Activated naive CD4-positive, alpha-beta T cell treated with Interleukin-2 at 50 U/mL for 16 hours (primary cell): ENCODE data around the gene CIRBP.

Source experiments
- DNase-seq: peaks from one replicate; pipeline ENCODE4 v3.0.0-alpha.2; 2020

Gene CIRBP

DNA sequence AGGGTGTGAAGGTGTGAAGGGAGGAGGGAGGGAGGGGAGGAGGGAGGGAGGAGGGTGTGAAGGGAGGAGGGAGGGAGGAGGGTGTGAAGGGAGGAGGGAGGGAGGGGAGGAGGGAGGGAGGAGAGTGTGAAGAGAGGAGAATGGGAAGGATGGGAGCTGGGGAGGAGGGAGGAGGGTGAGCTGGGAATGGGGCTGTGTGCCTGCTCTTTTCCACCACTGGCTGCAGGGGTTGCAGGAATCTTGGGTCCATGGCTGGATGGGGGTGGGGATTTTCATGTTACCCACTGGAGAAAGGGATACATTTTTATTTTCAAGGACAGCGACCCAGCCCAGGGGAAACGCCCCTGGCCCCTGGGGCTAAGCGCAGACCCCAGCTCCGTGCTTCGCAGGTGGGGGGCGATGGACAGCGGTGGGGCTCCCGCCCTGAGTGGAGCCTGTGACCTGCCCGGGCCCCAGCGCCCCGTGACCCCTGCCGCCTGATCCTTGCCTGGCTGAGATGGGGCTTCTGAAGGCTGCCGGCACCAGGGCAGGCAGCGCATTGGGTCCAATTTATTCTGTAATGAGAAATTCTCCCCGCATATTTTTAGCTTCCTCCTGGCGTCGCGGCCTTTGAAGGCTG is 13.6 kb downstream of the CIRBP start:
- no peak for DNase-seq

DNA sequence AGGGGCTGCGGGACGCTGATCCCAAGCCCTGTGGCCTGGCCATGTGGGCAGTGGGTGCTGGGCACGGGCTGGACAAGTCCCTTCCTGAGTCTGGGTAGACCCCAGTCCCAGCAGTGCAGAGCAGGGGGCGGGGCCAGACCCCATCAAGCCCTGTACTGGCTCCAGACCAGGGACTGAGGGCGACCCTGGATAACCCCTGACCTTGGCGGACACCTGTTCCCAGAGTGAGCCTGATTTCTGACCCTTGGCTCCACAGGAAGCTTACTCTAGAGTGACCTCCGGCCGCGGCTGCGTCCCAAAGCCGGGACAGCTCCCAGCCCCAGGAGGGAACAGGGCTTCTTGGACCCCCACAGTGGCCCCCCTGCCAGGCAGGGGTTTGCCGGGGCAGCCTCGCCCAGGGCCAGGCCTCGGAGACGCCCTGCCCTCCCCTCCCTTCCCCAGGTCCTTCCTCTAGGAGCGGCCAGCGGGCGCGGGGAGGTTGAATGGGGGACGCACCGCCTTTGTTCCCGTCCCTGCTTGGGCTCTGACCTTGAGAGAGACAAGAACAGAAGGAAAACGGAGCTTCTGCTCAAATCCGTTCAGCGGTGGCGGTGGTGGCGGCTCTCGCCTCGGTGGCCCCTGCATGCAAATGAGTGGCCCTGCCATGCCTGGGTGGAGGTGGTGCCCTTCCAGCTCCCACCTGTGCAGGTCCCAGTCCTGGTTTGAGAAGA is 14.2 kb downstream of the CIRBP start:
- no peak for DNase-seq

DNA sequence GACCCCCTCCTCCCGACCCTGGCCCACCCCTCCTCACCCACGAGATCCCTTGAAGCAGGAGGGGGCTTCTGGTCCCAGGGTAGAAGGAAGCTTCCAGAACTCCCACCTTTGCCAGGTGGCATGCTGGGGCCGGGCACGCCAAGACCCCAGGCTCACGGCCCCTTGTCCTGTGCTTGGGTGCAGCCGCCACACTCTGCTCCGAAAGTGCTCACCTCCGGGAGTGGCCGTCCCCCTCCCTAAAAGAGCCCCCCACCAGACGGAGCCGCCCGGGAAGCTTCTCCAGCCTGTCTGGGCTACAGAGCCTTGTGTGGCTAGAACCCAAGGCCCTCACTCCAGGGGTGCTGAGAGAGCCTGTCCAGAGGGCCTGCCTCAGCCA is 14.8 kb downstream of the CIRBP start:
- DNase-seq: no peak

DNA sequence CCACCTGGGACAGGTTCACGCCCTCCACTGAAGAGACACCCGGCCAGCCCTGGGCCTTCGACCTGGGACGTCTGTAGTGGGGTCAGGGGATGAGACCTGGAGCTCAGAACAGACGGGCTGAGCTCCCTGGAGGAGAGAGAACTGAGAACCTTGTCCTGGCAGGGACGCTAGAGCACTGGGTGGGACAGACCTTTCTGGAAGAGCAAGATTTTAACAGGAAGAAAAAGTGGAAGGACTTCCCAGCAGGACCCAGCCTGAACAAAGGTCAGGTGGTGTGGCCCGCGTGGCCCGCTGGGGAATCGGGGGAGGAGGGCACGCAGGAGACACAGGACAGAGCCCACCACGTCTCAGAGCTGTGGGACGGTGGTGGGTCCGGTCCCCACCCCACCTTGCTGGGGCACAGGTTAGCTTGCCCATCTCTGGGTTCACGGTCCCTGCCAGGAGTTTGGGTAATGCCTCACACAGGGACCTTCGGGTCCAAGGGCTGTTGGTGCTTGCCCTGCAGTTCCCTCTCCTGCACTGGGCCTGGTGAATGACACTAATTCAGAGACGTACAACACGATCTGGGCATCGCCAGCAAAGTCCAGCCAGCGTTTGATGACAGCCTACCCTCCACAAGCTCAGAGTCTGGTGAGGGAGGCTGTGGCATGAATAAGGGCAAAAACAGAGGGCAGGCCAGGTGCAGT is 15.3 kb downstream of the CIRBP start:
- no peak for DNase-seq

DNA sequence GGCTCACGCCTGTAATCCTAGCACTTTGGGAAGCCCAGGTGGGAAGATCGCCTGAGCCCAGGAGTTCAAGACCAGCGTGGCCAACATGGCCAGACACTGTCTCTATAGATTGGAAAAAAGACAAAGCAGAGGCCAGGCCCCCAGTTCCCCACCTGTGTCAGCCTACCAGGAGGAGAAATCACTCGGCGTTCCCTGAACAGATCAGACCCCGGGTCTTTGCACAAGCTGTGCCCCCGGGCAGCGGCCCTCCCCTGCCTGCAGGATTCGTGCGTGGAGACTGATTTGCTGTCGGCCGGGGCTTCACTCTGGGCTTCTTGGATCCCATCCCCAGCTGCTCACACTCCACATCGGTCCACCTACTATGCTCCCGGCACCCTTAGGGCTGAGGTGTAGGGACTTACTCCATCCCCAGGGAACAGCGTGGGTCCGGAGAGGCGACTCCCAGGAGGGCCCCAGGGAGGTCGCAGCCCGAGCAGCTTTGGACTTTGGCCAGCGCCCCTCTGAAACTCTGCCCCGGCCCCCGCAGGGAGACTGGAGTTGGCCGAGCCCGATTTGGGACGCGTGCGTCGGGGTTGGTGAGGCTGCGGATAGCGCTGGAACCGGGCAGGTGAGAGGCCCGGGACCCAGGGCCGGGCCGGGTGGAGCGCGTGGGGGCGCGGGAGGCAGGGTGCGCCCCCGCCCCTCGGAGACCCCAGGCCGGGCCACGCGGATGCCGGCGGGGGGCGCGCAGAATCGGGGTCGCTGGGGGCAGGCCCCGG is 16.0 kb downstream of the CIRBP start:
- DNase-seq: no peak

DNA sequence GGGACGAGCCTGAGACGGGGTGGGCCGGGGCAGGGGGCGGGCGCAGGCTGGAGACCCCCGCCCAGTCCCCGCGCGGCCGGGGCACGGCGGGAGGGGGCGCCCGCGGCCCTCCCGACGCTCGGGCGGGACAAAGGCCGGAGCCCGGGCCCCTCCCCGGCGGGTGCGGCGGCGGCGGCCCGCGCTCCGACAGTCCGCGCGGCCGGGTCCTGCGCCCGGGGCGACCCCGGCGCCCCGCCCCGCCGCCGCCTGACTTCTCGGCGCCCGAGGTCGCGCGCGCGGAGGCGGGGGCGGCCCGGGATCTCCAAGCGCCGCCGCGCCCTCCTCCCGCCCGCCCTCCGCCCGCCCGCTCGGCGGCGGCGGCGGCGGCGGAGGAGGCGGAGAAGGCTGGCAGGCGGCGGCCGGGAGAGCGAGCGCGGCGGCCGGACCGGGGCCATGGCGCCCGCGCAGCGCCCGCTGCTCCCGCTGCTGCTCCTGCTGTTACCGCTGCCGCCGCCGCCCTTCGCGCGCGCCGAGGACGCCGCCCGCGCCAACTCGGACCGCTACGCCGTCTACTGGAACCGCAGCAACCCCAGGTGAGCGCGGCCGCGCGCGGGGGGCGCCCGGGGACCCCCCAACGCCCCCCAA is 16.7 kb downstream of the CIRBP start, which contains the start of gene EFNA2:
Gene EFNA2 (plus strand): TSS at position 137 of the 624 bp plus-strand sequence. CDS start 296 bp downstream, at position 433.
- DNase-seq: no peak

DNA sequence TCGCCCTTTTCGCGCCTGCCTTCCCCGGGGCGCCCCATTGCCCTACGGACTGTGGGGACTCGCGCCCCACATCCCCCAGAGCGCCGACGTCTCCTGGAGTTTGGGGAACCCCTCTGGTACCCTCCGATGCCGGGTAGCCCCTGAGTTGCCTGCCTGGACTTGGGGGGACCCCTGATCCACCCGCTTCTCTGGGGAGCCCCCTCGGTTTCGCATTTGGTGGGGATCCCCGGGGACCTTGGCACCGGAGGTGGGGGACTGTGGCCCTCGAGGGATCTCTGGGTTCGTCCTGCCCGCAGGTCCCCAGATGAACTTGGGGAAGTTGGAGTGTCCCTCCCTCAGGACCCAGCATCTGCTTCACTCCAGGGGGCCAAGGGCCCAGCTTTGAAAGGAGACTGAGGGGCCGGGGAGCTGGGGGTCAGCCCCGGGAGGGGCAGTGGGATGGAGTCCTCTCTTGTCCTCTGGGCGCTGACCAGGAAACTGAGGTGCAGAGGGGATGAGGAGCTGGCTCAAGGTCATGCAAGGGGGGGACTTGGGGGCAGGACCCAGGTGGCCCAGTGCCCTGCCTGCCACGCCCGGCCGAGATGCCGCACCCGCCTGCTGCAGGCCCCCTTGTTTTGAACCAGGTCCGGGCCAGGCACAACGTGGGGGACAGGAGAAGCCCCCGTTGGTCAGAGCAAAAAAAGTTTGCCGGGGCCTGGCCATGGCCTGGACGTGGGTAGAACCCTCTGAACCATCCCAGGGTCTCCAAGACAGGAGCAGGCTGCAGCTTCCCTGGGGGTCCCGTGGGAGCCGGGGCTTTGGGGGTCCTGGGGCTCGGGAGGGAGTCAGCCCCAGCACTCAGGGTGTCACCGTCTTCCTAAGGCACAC is 17.6 kb downstream of the CIRBP start:
- DNase-seq: no peak

DNA sequence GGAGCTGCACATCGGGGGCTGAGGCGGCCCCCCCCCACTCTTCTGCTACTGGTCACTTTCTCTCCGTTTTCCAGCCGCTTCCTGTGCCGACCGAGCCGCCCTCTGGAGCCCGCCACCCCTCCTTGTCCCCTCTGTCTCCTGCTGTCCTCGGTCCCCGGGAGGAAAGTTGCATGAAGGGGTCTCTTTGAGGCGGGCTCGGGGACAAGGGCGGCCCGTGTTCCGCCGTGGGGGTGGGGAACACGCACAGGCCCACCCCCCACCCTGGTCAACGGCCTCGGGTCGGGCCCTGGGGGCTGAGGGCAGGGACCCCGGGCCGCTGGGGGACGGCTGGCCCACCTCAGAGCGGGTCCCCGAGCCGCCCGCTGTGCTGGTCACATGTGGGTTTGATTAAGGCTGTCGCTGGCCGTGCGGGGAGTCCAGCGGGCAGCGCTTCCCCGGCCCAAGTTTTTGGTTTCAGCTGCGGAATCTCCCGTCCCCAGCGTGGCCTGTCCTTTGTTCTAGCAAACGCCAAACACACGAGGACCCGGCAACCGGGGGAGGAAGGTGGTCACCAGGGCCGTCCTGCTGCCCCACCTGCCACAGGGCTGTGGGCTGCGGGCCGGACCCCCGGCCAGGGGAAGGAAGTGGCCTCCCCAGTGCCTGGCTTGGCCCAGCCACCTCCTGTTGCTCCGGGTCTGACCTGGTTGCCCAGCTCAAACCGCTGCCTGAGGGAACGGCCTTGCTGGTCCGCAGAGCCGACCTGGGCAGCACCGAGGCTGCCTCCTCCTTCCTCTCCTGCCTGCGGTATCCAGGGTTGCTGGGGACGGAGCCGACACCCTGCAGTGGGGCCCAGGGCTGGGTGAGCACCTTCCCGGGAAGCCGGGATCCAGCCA is 18.5 kb downstream of the CIRBP start:
- DNase-seq: no peak

DNA sequence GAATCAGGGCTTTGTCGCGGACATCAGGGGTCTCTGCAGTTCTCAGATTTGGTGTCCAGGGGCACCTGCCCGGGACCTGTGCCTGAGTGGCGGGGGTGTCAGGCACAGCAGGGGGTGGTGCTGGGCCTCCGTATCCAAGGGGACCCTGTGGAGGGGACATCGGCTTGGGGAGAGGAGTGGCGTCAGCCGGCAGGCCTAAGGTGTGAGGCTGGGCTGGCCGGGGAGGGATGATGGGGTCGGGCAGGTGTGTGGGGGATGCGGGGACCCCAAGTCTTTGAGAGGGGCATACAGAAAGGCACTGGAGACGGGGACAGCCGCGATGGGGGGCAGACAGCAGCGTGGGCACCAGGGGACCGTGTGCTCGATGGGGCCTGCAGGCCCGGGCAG is 19.1 kb downstream of the CIRBP start:
- no peak for DNase-seq

DNA sequence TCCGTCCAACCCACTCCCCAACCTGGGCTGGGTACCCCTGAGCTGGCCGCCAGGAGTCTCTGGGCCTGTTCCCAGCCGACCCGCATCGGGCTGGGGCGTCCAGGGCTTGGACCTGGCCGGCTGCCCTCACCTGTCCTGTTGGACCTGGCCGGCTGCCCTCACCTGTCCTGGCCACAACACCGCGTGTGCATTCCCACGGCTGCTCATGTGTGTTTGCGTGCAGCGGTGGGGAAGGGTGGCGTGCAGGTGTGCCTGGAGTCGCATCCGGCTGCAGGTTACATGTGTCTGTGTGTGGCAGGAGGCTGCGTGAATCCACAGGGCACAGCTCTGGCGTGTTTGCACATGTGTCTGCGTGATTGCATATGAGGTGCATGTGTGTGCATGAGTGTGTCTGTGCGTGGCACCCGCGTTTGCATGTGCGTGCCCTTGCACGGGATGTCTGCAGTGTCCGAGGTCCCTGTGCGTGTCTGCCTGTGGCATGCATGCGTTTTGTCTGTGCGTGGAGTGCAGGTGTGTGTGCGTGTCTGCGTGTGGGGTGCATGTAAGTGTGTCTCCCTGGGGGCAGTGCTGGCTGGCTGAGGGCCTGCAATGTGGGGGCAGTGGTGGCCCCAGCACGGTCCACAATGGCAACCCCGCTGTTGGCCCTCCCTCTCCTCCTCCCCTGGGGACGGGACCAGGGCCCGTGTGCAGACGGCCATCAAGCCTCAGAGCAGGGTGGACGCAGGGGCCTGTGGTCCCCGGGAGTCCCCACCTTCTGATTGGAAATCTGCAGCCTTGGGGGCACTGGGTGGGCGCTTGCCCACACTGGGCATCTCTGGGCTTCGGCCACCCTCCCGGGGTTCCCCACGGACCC is 19.9 kb downstream of the CIRBP start:
- no peak for DNase-seq

DNA sequence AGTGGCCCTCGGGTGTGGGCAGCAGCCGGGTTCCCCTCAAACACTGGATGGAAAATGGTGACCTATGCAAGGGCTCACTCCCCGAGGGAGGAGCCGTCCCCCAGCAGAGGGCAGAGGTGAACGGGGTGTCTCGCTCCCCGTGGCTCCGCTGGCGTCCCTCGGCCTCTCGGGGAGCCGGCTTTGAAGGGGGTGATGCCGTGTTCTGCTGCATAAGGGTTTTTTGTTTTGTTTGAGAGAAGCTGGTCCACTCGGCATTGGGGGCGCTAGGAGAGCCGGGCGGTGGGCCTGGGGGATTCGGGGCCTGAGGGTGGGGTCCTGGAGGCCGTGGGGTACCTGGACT is 20.5 kb downstream of the CIRBP start:
- DNase-seq: no peak

DNA sequence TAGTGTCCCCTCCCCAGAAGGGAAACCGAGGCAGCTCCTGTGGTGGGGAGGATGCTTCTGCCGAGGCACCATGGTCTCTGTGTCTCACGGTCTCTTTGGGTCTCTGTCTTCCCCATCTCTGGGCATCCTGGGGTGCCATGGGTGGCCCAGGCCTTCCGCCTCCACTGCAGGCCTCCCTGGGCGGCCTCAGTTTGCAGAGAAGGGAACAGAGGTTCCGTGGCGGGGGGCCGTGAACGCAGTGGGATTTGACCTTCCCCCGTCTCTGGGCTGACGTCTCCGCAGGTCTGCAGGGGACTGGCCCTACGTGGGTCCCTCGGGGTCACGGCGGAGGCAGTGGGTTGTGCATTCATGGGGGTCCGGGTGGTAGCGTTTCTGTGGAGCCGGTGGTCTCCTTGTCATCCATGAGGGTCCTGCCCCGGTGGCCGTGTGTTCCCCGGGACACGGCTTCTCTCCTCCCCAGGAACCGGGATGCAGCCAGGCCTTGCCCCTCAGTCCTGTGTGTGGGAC is 21.1 kb downstream of the CIRBP start:
- no peak for DNase-seq

DNA sequence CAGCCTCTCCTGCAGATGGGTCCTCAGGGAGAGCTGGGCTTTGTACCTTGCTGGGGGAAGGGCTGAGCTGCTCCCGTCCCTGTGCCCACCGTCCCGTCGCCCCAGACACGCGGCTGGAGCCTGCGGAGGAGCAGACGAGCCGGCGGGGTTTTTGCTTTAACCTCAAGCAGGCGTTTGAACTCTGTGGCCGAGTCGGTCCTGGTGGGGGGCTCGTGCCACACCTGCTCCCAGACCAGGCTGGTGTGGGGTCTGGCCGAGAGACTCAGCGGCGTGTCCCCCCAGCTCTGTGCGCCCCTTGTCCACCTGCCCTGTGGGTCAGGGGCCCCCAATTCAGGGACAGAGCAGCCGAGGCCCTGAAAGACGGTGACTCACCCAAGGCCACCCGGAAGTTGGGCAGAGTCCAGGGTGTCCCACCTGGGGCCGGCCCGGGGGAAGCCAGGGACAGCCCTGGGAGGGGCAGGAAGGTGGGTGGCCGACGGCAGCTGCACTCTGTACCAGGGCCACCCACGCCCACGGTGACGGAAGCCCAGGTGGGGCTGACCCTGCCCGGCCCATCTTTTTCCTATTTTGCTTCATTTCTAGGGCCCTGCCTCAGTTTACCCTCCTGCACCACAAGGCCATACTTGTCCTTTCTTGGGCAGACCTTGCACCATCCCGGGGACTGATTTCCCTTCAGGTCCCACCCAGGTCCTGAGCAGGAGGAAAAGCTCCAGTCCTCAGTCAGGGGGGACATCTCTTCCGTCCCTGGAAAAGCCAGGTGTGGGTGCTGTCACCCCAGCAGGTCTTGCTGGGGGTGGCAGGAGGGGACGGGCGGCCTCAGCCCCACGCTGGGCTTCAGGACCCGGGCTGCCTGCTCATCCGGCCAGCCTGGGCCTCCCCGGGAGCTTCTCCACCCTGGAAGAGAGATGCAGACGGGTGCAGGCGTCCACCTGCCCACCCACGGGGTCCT is 21.8 kb downstream of the CIRBP start:
- no peak for DNase-seq

DNA sequence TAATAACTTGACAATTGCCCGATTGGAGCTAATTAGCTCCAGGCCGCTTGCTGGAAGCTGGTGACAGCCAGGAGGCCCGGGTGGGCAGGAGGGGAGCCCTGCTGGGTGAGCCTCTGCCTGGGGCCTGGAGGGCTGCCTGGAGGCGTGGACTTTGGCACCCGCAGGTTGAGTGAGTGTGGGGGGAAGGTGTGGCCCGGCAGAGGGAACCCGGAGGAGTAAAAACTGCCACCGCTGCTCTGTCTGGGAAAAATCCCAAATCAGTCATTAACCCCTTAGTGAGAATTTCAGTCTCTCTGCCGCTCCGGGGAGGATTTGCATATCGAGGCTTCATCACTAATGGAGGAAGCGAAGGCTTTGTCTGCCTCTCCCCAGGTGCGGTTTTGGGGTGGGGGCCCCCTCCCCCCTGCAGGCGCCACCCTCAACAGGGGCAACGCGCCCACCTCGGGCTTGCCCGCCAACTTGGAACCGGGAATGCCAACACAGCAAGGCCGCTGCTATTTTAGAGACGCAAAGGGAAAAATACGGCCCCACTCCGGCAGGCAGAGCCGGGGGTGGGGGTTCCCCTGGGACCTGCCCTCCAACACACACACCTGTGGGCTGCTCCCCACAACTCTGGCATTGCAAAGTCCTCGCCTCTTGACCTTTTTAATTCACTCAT is 22.8 kb downstream of the CIRBP start:
- no peak for DNase-seq

DNA sequence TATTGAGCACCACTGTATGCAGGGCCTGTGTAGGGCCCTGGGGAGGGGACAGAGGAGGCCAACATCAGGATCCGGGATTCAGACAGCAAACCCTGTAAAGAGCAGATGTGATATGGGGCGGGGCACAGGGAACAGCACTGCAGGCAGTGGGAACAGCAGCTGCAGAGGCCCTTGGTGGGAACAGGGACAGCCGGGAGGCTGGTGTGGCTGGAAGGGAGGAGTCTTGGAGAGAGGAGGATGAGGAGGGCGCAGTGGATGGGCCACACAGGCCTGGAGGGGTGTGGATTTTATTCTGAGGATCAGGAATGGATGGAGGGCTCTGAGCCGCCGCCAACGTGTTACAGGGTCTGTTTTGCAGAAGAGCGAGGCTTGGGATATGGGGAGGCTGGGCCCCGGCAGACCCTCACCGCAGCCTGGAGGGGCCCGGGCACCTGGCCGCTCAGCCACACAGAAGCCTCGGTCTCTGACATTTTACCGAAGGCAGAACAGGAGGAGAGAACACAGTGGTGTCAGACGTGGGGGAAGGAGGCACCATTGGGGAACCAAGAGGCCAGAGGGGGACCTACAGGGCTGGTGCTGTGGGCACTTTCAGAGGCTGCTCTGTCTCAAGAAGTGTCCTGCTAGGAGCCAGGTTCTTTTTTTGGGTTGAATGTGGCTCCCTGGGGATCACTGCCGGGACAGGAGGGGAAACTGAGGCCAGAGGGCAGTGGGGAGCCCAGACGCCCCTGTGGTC is 23.5 kb downstream of the CIRBP start:
- no peak for DNase-seq

DNA sequence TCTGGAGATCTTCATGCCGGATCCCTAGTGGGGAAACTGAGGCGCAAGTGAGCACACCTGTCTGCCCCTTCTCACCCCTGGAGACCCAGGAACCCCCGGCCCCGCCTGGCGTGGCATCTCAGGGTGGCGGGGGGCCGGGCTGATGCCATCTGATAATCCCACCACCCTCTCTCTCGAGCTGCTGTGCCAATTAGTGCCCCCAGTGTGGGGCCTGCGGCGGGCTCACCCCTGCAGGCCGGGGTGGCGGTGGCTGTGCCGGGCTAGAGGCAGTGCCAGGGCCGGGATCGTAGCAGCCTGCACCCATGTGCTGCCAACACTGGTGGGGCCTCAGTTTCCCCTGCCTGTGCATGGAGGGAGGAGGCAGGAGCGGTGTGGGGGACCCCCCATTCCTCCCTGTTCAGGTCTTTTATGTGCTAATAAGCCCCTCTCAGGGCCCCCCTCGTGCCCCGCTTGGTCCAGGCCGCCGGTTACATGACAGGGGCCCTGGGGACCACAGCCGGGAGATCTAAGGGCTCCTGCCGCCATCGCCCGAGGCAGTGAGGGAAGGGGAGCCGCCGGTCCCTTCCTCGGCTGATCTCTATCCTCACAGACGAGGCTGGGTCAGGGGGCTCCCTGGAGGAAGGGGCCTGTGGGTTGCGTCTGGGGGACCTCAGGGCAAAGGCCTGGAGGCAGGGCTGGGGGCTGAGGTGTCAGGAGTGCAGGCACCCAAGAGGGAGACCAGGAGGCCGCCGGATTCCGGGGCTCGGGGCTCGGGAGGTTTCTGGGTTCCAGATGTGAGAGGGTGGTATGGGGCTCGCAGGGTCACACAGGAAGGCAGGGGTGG is 24.9 kb downstream of the CIRBP start:
- DNase-seq: no peak

DNA sequence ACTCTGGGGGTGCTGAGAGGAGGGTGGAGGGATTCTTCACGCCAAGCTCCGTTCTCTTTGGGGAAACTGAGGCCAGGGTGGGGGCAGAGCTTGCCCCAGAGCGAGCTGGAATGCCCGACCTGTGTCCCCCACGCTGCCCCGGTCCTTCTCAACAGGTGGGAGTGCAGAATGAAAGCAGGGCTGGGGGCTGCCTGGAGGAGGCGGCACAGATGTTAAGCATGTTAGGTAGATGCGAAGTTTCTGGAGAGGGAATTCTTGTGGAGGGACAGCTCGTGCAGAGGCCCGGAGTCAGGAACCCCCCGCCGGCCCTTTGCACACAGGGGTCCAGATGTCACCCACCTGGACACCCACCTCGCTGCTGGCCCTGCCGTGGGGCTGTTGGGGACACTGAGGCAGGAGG is 25.6 kb downstream of the CIRBP start:
- no peak for DNase-seq
